ENCODE results near the gene C2CD4C. TPM values are rescaled to one million over a fixed set of nuclear protein-coding genes. Genes with fewer than 3 reads are reported as not detected.
"Not testable (repeated sequence)": the region's sequence is repeated elsewhere in the genome, so short reads cannot be mapped to it uniquely, and the experiment has no call there.

C2CD4C gene
- total and polyA plus RNA-seq, 2 donors (not counting 3 experiments of a cell fraction or from before 2014, with no cell fraction given), result 0.25 to 0.38 TPM

- Histone ChIP-seq H3K9me3 (replicated peaks; ENCODE audit: control insufficient read depth, insufficient read depth, low read length) (no peaks in the 10 kb centered on the region), H3K27ac (ENCODE audit: insufficient read depth, low read depth, low read length) (no peak overlapping the region), H3K36me3 (ENCODE audit: control insufficient read depth in 2 of 2, extremely low read depth in 1 of 2, insufficient read depth in 2 of 2, low read length in 2 of 2) (no peaks in the 10 kb centered on the region), H3K79me2 (ENCODE audit: control insufficient read depth, insufficient read depth, low read length) (no peaks in the 10 kb centered on the region), H3K4me2 (ENCODE audit: insufficient read depth, low read length) (no peak overlapping the region), H3K4me3 (replicated peaks in 1 of 3; ENCODE audit: insufficient read depth in 1 of 3, low read depth in 1 of 3, low read length in 3 of 3) (no peak overlapping the region), H3K9ac (replicated peaks; ENCODE audit: extremely low read depth, insufficient read depth, low read length) (no peak overlapping the region), H2AFZ (ENCODE audit: low read depth, low read length) (no peak overlapping the region), H3K4me1 (ENCODE audit: control insufficient read depth, extremely low read depth, insufficient read depth, low read length) (no peaks in the 10 kb centered on the region), H3K9me1 (replicated peaks; ENCODE audit: control insufficient read depth, extremely low read depth, insufficient read depth, low read length) (no peaks in the 10 kb centered on the region), H3K27me3 (ENCODE audit: control insufficient read depth in 2 of 2, insufficient read depth in 2 of 2, low read length in 2 of 2) (peaks cover 2 to 15% of the 10 kb centered on the region in 2 experiments), H4K20me1 (replicated peaks; ENCODE audit: control insufficient read depth, extremely low read depth, insufficient read depth, low read length) (no peaks in the 10 kb centered on the region)
- intact Hi-C loops (cut with micrococcal nuclease) (loop anchor here (1.0 to 10.0 kb wide), 2 partner anchors 101 to 122 kb away; no protein-coding TSS in a partner anchor), dilution Hi-C loops (cut with MboI; ENCODE audit: extremely low pct_ligation_motif_present, low sequenced_read_pairs) (no loop called here)
- CTCF ChIA-PET, result interaction anchor here (0.9 to 2.2 kb wide), 5 partner anchors 86 to 126 kb away, joined by 3 to 20 read pairs (median 3); partner anchors contain the start of gene TPGS1
- BruUV-seq (replicated peaks), result no TSS peak
- POLR2A ChIA-PET, result no interaction called here
- FAIRE-seq (peak; percentile 65), DNase-seq (ENCODE audit: low read depth, low spot score) (peak; percentile 34)
- TF ChIP-seq GATA2 (IDR thresholded peaks at IDR 0.05; ENCODE audit: insufficient read depth, insufficient read length, low read depth, low read length) (no peak), POLR2A (IDR thresholded peaks at IDR 0.05; ENCODE audit: low read depth, low read length) (no peak), CTCF (IDR thresholded peaks at IDR 0.05; ENCODE audit: extremely low read depth in 1 of 2, insufficient read depth in 1 of 2, low read depth in 1 of 2, low read length in 2 of 2) (peak; percentile 37 to 69)
These were observed 24.8 kb downstream of the C2CD4C start for GRCh38 chr19:383922-384798.

GRCh38 chr19:383040-383439 is 25.9 kb downstream of the C2CD4C start:
- Histone ChIP-seq H4K20me1 (replicated peaks; ENCODE audit: control insufficient read depth, extremely low read depth, insufficient read depth, low read length) (no peaks in the 10 kb centered on the region), H3K4me3 (replicated peaks in 1 of 3; ENCODE audit: insufficient read depth in 1 of 3, low read depth in 1 of 3, low read length in 3 of 3) (no peak overlapping the region), H3K4me2 (ENCODE audit: insufficient read depth, low read length) (no peak overlapping the region), H3K9me1 (replicated peaks; ENCODE audit: control insufficient read depth, extremely low read depth, insufficient read depth, low read length) (no peaks in the 10 kb centered on the region), H3K36me3 (ENCODE audit: control insufficient read depth in 2 of 2, extremely low read depth in 1 of 2, insufficient read depth in 2 of 2, low read length in 2 of 2) (no peaks in the 10 kb centered on the region), H3K9ac (replicated peaks; ENCODE audit: extremely low read depth, insufficient read depth, low read length) (no peak overlapping the region), H3K27ac (ENCODE audit: insufficient read depth, low read depth, low read length) (no peak overlapping the region), H3K79me2 (ENCODE audit: control insufficient read depth, insufficient read depth, low read length) (no peaks in the 10 kb centered on the region), H3K27me3 (ENCODE audit: control insufficient read depth in 2 of 2, insufficient read depth in 2 of 2, low read length in 2 of 2) (peaks cover 2 to 15% of the 10 kb centered on the region in 2 experiments), H3K4me1 (ENCODE audit: control insufficient read depth, extremely low read depth, insufficient read depth, low read length) (no peaks in the 10 kb centered on the region), H3K9me3 (replicated peaks; ENCODE audit: control insufficient read depth, insufficient read depth, low read length) (no peaks in the 10 kb centered on the region), H2AFZ (ENCODE audit: low read depth, low read length) (no peak overlapping the region)
- no peak for FAIRE-seq
- dilution Hi-C loops (cut with MboI; ENCODE audit: extremely low pct_ligation_motif_present, low sequenced_read_pairs), result no loop called here
- ChIA-PET CTCF (interaction anchor here (1.2 to 2.2 kb wide), 4 partner anchors 87 to 127 kb away, joined by 3 to 20 read pairs (median 8); partner anchors contain the start of gene TPGS1), POLR2A (no interaction called here)
- no peak for DNase-seq (ENCODE audit: low read depth, low spot score)
- TF ChIP-seq MAX (IDR thresholded peaks at IDR 0.05; ENCODE audit: insufficient read depth, insufficient read length), result no peak
- TF ChIP-seq EZH2 (IDR thresholded peaks at IDR 0.05; ENCODE audit: borderline replicate concordance, low read depth, low read length, severe bottlenecking), result no peak
- no peak for TF ChIP-seq FOS (IDR thresholded peaks at IDR 0.05; ENCODE audit: borderline replicate concordance, insufficient read depth, low read length)
- TF ChIP-seq POLR2A (IDR thresholded peaks at IDR 0.05; ENCODE audit: low read depth, low read length), result no peak
- intact Hi-C loops (cut with micrococcal nuclease), result loop anchor here (10.0 kb wide), 1 partner anchor 102 kb away; no protein-coding TSS in a partner anchor
- BruUV-seq (replicated peaks), result no TSS peak

GRCh38 chr19:382578-382977 is 26.4 kb downstream of the C2CD4C start:
- intact Hi-C loops (cut with micrococcal nuclease), result loop anchor here (10.0 kb wide), 1 partner anchor 102 kb away; no protein-coding TSS in a partner anchor
- POLR2A ChIA-PET; H3K4me2 ChIP-seq (ENCODE audit: insufficient read depth, low read length); BruUV-seq (replicated peaks); dilution Hi-C loops (cut with MboI; ENCODE audit: extremely low pct_ligation_motif_present, low sequenced_read_pairs); H3K79me2 ChIP-seq (ENCODE audit: control insufficient read depth, insufficient read depth, low read length); DNase-seq (ENCODE audit: low read depth, low spot score); H4K20me1 ChIP-seq (replicated peaks; ENCODE audit: control insufficient read depth, extremely low read depth, insufficient read depth, low read length); H3K27ac ChIP-seq (ENCODE audit: insufficient read depth, low read depth, low read length); H3K9me3 ChIP-seq (replicated peaks; ENCODE audit: control insufficient read depth, insufficient read depth, low read length); H3K4me3 ChIP-seq (replicated peaks in 1 of 3; ENCODE audit: insufficient read depth in 1 of 3, low read depth in 1 of 3, low read length in 3 of 3); H3K36me3 ChIP-seq (ENCODE audit: control insufficient read depth in 2 of 2, extremely low read depth in 1 of 2, insufficient read depth in 2 of 2, low read length in 2 of 2); H3K9me1 ChIP-seq (replicated peaks; ENCODE audit: control insufficient read depth, extremely low read depth, insufficient read depth, low read length); H2AFZ ChIP-seq (ENCODE audit: low read depth, low read length); H3K9ac ChIP-seq (replicated peaks; ENCODE audit: extremely low read depth, insufficient read depth, low read length); H3K4me1 ChIP-seq (ENCODE audit: control insufficient read depth, extremely low read depth, insufficient read depth, low read length); FAIRE-seq: not testable (repeated sequence)
- peaks cover 2 to 15% of the 10 kb centered on the region in 2 experiments for H3K27me3 ChIP-seq (ENCODE audit: control insufficient read depth in 2 of 2, insufficient read depth in 2 of 2, low read length in 2 of 2)
- CTCF ChIA-PET, result interaction anchor here (1.2 kb wide), 1 partner anchor 124 kb away, joined by 3 read pairs; no protein-coding TSS in a partner anchor

All from endothelial cell of umbilical vein (primary cell).